HL-60 (cell line): ENCODE data around the gene FYN.
"Not testable (repeated sequence)": the region's sequence is repeated elsewhere in the genome, so short reads cannot be mapped to it uniquely, and the experiment has no call there.

Experiments
- CTCF ChIP-seq: IDR thresholded peaks from one replicate; pipeline ENCODE4 v1.5.1; 2011; ENCODE audit warnings: low read length, control low read depth, inconsistent platforms; ENCODE audit not compliant: insufficient read depth
- REST ChIP-seq: IDR thresholded peaks from 2 replicates; pipeline ENCODE4 v1.6.1; 2012; ENCODE audit warnings: low read depth; ENCODE audit not compliant: insufficient replicate concordance

- not testable (repeated sequence) for TF ChIP-seq CTCF, REST
Observed at GRCh38 chr6:111835398-111835797, 37.9 kb downstream of the FYN start.
